Measurements from ENCODE around the gene DOCK6. TPM values are rescaled to one million over a fixed set of nuclear protein-coding genes. Genes with fewer than 3 reads are reported as not detected.

DOCK6 gene
- total and polyA plus RNA-seq, 2 of the 13 experiments (the other 11 are each of a cell fraction or from before 2014, with no cell fraction given) = 5.4 to 38.1 TPM

GRCh38 chr19:11240008-11240444 is 22.3 kb downstream of the DOCK6 start (continued):
- TF ChIP-seq ZNF407 (CRISPR knock-in tag; IDR thresholded peaks at IDR 0.05; ENCODE audit: not compliant biosample characterization) = no peak

GRCh38 chr19:11239377-11240000 is 22.8 kb downstream of the DOCK6 start, which contains the start of gene ANGPTL8:
Gene ANGPTL8, plus strand, starts transcription at chr19:11239619. Its CDS starts 19 bp downstream, at chr19:11239638.
- FAIRE-seq (peak; percentile 53), DNase-seq (ENCODE audit: low spot score) (peak; percentile 87)
- no peak for TF ChIP-seq ZNF207 (IDR thresholded peaks at IDR 0.05; ENCODE audit: borderline replicate concordance)
- TF ChIP-seq JDP2 (CRISPR knock-in tag; IDR thresholded peaks at IDR 0.05; ENCODE audit: borderline replicate concordance) = no peak; the same call in 1 of the 2 replicates
- peak; percentile 52; the same call in 1 of the 2 replicates for TF ChIP-seq IRF9 (CRISPR knock-in tag; IDR thresholded peaks at IDR 0.05; ENCODE audit: borderline replicate concordance)
- peak; percentile 92 for TF ChIP-seq ZFY (CRISPR knock-in tag; IDR thresholded peaks at IDR 0.05)
- peak; percentile 84; the same call in 1 of the 2 replicates for TF ChIP-seq TBX3 (IDR thresholded peaks at IDR 0.05; ENCODE audit: borderline replicate concordance)
- peak; percentile 90 to 100 for TF ChIP-seq ATF4 (CRISPR knock-in tag; IDR thresholded peaks at IDR 0.05)
- TF ChIP-seq ELF3 (CRISPR knock-in tag; IDR thresholded peaks at IDR 0.05) = peak; percentile 92
- TF ChIP-seq ATM (IDR thresholded peaks at IDR 0.05; ENCODE audit: borderline replicate concordance) = no peak

More at GRCh38 chr19:11239377-11240000, 22.8 kb downstream of the DOCK6 start, which contains the start of gene ANGPTL8:
- H3K9ac ChIP-seq (ENCODE audit: insufficient read depth, low read depth, low read length) = peak within 1 kb of the TSS; percentile 82
- intact Hi-C loops (cut with micrococcal nuclease; ENCODE audit: unreplicated experiment) (loop anchor here (1.0 kb wide), 1 partner anchor 12 kb away; no protein-coding TSS in a partner anchor), in situ Hi-C loops (cut with HindIII; ENCODE audit: extremely low pct_ligation_motif_present, low pct_unique_long_range_greater_than_20kb) (no loop called here)
- ChIA-PET CTCF (ENCODE audit: low intra/inter-chr PET ratio, low total read pairs) (no interaction called here), POLR2A (interaction anchor here (0.8 to 1.6 kb wide), 6 partner anchors 100 to 137 kb away, joined by 3 to 5 read pairs (median 4); partner anchors contain the start of gene SWSAP1)
- H3K36me3 ChIP-seq (replicated peaks in 1 of 2; ENCODE audit: control insufficient read depth in 1 of 2, insufficient read depth in 2 of 2, low read length in 2 of 2) = no peaks in the 10 kb centered on the region; a peak in 2 of 5 replicates
- H3K4me2 ChIP-seq (ENCODE audit: low read depth, low read length) = peak within 1 kb of the TSS; percentile 96
- no TSS peak for BruUV-seq (replicated peaks)
- peak within 1 kb of the TSS; percentile 94 for H3K27ac ChIP-seq (ENCODE audit: extremely low read length, insufficient read depth, low read length)
- H3K4me1 ChIP-seq (ENCODE audit: insufficient read depth, low read length) = peaks cover 91% of the 10 kb centered on the region
- peak; percentile 65 for ATAC-seq
- H4K20me1 ChIP-seq (ENCODE audit: insufficient read depth, low read length) = no peaks in the 10 kb centered on the region; the same call in 1 of the 2 replicates
- 0% methylated on average over 9 of the region's 23 CpGs for WGBS (ENCODE audit: low lambda C conversion rate)
- H3K27me3 ChIP-seq (ENCODE audit: control insufficient read depth in 1 of 2, insufficient read depth in 2 of 2, low read length in 2 of 2) = no peaks in the 10 kb centered on the region
- H3K9me3 ChIP-seq (ENCODE audit: low read length) = no peaks in the 10 kb centered on the region
- peak within 1 kb of the TSS; percentile 49 to 78 (median 69) for H3K4me3 ChIP-seq (replicated peaks in 1 of 3; ENCODE audit: insufficient read depth in 1 of 3, low read depth in 2 of 3, low read length in 3 of 3)
- H2AFZ ChIP-seq (ENCODE audit: low read length) = no peak within 1 kb of the TSS
- H3K79me2 ChIP-seq (ENCODE audit: insufficient read depth, low read length) = peaks cover 10% of the 10 kb centered on the region

Data from HepG2 (cell line).